ENCODE results near the gene ICAM1.
"Not testable (repeated sequence)": the region's sequence is repeated elsewhere in the genome, so short reads cannot be mapped to it uniquely, and the experiment has no call there.

Gene ICAM1

DNA sequence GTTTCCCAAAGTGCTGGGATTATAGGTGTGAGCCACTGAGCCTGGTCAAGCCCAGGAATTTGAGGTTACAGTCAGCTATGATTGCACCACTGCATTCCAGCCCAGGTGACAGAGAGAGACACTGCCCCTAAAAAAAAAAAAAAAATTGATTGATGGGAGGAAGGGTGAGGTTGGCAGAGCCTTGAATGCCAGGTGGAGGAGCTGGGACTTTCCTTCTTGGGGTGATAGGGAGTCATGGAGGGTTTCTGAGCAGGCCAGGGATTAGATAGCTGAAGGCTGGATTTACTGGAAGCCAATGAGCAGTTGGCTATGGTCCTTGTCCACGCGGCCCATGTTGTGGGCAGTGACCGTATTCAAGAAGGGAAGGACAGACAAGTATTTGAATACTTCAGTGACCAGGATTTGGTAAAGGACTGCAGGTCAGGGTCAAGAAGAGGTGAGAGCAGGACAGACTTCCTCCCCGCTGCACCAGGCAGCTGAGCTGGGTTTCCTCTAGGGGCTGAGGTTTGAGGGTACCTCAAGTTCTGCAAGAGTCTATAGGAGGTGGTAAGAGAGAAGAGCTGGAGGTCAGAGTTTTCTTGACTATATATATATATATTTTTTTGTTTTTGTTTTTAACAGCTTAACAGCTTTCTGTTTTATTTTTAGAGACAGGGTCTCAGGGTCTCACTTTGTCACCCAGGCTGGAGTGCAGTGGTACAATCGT, 9.0 kb downstream of the ICAM1 start:
- no peak for DNase-seq

DNA sequence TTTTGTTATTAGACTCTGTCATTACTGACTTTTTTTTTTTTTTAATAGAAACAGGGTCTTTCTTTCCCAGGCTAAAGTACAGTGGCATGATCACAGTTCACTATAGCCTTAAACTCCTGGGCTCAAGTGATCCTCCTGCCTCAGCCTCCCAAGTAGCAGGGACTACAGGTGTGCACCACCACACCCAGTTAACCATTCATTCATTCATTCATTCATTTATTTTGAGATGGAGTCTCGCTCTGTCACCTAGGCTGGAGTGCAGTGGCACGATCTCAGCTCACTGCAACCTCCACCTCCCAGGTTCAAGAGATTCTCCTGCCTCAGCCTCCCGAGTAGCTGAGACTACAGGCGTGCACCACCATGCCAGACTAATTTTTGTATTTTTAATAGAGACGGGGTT, 11.1 kb downstream of the ICAM1 start:
- not testable (repeated sequence) for DNase-seq

DNA sequence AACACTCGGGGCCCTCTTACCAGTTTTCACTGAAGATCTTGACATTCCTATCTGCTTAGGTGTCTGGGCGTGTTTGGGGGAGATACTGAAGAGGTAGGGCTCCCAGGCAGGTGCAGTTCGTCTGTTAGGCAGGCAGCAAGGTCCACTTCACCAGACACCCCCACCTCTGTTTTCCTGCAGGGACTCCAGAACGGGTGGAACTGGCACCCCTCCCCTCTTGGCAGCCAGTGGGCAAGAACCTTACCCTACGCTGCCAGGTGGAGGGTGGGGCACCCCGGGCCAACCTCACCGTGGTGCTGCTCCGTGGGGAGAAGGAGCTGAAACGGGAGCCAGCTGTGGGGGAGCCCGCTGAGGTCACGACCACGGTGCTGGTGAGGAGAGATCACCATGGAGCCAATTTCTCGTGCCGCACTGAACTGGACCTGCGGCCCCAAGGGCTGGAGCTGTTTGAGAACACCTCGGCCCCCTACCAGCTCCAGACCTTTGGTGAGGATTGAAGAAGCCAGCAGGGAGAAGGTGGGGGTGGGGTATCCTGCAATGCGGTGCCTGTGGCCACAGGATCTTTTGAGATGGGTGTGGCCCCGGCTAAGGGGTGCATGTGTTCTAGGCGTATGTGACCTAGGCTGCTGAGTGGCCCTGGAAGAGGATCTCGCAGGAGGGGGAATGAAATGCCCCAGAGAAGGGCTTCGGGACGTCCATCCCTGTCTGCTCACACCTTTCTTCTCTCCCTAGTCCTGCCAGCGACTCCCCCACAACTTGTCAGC, 12.6 kb downstream of the ICAM1 start:
- DNase-seq, result no peak

DNA sequence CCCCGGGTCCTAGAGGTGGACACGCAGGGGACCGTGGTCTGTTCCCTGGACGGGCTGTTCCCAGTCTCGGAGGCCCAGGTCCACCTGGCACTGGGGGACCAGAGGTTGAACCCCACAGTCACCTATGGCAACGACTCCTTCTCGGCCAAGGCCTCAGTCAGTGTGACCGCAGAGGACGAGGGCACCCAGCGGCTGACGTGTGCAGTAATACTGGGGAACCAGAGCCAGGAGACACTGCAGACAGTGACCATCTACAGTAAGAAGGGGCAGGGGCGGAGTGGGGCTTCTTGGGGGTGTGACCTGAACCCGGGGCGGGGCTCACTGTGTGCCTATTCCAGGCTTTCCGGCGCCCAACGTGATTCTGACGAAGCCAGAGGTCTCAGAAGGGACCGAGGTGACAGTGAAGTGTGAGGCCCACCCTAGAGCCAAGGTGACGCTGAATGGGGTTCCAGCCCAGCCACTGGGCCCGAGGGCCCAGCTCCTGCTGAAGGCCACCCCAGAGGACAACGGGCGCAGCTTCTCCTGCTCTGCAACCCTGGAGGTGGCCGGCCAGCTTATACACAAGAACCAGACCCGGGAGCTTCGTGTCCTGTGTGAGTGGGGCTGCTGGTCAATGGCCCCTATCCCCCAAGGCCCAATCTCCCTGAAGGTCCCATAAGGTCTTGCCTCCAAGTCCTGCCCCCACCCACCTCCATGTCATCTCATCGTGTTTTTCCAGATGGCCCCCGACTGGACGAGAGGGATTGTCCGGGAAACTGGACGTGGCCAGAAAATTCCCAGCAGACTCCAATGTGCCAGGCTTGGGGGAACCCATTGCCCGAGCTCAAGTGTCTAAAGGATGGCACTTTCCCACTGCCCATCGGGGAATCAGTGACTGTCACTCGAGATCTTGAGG, 13.4 kb downstream of the ICAM1 start:
- no peak for DNase-seq

DNA sequence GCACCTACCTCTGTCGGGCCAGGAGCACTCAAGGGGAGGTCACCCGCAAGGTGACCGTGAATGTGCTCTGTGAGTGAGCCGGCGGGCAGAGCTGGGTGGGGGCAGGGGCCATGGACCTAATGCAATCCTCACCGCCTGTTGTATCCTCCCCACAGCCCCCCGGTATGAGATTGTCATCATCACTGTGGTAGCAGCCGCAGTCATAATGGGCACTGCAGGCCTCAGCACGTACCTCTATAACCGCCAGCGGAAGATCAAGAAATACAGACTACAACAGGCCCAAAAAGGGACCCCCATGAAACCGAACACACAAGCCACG, 14.0 kb downstream of the ICAM1 start:
- DNase-seq, result no peak

DNA sequence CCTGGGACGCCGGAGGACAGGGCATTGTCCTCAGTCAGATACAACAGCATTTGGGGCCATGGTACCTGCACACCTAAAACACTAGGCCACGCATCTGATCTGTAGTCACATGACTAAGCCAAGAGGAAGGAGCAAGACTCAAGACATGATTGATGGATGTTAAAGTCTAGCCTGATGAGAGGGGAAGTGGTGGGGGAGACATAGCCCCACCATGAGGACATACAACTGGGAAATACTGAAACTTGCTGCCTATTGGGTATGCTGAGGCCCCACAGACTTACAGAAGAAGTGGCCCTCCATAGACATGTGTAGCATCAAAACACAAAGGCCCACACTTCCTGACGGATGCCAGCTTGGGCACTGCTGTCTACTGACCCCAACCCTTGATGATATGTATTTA, 14.5 kb downstream of the ICAM1 start:
- DNase-seq, result no peak

DNA sequence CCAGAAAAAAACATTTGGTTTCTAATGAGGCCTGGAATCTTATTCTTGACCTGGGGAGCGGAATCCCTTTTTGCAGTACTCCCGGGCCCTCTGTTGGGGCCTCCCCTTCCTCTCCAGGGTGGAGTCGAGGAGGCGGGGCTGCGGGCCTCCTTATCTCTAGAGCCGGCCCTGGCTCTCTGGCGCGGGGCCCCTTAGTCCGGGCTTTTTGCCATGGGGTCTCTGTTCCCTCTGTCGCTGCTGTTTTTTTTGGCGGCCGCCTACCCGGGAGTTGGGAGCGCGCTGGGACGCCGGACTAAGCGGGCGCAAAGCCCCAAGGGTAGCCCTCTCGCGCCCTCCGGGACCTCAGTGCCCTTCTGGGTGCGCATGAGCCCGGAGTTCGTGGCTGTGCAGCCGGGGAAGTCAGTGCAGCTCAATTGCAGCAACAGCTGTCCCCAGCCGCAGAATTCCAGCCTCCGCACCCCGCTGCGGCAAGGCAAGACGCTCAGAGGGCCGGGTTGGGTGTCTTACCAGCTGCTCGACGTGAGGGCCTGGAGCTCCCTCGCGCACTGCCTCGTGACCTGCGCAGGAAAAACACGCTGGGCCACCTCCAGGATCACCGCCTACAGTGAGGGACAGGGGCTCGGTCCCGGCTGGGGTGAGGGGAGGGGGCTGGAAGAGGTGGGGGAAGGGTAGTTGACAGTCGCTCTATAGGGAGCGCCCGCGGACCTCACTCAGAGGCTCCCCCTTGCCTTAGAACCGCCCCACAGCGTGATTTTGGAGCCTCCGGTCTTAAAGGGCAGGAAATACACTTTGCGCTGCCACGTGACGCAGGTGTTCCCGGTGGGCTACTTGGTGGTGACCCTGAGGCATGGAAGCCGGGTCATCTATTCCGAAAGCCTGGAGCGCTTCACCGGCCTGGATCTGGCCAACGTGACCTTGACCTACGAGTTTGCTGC, 16.1 kb downstream of the ICAM1 start, which contains the start of gene ICAM4:
Gene ICAM4, plus strand, starts transcription at position 153 of the 935 bp plus-strand sequence. Its CDS starts 58 bp downstream, at position 211.
- DNase-seq, result no peak

DNA sequence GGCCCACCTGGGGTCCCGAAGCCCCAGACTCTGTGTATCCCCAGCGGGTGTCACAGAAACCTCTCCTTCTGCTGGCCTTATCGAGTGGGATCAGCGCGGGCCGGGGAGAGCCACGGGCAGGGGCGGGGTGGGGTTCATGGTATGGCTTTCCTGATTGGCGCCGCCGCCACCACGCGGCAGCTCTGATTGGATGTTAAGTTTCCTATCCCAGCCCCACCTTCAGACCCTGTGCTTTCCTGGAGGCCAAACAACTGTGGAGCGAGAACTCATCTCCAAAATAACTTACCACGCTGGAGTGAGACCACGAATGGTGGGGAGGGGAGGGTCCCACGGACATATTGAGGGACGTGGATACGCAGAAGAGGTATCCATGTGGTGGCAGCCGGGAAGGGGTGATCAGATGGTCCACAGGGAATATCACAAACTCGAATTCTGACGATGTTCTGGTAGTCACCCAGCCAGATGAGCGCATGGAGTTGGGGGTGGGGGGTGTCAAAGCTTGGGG, 17.8 kb downstream of the ICAM1 start:
- no peak for DNase-seq

DNA sequence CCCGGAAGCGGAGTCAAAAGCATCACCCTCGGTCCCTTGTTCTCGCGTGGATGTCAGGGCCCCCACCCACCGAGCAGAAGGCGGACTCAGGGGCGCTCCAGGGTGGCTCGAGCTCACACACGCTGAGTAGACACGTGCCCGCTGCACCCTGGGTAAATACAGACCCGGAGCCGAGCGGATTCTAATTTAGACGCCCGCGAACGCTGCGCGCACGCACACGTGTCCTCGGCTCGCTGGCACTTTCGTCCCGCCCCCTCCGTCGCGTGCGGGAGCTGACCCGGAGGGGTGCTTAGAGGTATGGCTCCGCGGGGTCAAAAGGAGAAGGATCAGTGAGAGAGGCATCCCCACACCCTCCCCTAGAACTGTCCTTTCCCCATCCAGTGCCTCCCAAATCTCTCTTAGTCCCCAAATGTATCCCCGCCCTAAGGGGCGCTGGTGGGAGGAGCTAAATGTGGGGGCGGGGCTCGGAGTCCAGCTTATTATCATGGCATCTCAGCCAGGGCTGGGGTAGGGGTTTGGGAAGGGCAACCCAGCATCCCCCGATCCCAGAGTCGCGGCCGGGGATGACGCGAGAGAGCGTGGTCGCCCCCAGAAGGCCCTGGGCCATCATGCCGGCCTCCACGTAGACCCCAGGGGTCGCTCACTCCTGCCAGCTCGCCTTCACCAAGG, 18.4 kb downstream of the ICAM1 start:
- DNase-seq, result peak; percentile 48

DNA sequence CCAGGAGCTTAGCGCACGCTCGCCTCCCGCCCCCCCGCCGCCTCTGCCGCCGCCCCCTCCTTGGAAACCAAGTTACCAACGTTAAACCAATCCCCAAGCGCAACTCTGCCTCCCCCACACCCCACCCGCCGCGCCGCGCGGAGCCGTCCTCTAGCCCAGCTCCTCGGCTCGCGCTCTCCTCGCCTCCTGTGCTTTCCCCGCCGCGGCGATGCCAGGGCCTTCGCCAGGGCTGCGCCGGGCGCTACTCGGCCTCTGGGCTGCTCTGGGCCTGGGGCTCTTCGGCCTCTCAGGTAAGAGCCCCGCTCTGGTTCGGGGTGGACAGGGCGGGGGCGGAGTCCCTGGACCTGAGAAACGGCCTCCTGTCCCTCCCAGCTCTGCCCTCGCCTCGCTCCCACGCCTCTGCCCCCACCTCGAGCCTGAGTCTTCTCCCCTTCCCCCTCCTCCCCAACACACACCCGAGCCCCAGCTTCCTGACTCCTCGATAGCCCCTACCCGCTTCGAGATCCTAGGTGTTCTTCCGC, 19.0 kb downstream of the ICAM1 start, which contains the start of gene ICAM5:
Gene ICAM5, plus strand, starts transcription at position 117 of the 521 bp plus-strand sequence. Its CDS starts 92 bp downstream, at position 209.
- peak; percentile 6 for DNase-seq

DNA sequence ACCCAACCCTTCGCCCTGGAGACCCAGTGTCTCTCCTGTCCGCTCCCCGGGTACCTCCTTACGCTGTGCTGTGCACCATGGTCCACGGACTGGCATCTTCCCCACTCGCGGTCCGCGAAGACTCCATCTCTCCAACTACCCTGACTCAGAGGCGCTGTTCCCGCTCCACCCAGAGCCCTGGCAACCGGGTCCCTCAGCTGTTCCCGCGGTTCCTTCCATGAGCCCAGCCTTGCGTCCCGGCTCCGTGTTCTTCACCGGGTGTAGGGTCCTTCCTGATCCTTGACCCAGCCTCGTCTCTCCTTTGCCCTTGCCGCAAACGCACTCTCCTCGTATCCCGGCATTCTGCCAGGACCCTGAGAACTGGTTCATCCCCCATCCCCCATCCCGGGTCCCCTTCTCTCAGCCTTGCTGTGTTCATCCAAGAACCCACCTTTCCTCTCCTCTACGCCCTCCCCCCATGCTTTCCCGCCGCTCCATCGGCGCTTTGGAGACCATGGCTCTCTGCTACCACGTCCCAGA, 19.5 kb downstream of the ICAM1 start:
- DNase-seq, result peak; percentile 9

DNA sequence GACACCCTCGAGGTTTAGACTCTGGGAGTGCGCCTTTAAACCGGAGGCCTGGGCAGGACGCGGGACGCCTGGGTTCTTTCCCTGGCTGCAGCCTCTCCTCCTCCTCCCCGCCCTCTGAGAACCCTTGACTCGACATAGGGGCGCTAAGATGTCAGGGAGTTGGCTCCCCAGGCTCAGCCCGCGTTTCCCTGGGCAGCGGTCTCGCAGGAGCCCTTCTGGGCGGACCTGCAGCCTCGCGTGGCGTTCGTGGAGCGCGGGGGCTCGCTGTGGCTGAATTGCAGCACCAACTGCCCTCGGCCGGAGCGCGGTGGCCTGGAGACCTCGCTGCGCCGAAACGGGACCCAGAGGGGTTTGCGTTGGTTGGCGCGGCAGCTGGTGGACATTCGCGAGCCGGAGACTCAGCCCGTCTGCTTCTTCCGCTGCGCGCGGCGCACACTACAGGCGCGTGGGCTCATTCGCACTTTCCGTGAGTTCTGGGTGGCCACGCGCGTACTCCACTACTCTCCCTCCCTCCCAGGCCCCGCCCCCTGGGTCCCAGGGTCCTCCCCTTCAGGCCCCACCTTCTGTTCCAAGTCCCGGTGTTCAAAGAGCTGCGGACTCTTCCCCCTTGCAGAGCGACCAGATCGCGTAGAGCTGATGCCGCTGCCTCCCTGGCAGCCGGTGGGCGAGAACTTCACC, 20.1 kb downstream of the ICAM1 start:
- peak; percentile 23 for DNase-seq

DNA sequence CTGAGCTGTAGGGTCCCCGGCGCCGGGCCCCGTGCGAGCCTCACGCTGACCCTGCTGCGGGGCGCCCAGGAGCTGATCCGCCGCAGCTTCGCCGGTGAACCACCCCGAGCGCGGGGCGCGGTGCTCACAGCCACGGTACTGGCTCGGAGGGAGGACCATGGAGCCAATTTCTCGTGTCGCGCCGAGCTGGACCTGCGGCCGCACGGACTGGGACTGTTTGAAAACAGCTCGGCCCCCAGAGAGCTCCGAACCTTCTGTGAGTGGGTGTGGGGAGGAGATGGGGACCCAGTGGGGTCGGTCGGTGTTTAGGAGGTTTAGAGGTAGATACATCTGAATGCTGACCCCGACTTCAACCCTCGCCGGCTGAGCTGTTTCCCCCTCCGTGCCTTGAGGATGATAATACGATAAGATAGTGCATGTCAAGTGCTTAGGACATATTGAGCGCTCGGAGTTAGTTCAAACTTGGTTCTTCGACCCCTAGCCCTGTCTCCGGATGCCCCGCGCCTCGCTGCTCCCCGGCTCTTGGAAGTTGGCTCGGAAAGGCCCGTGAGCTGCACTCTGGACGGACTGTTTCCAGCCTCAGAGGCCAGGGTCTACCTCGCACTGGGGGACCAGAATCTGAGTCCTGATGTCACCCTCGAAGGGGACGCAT, 20.8 kb downstream of the ICAM1 start:
- DNase-seq, result no peak

DNA sequence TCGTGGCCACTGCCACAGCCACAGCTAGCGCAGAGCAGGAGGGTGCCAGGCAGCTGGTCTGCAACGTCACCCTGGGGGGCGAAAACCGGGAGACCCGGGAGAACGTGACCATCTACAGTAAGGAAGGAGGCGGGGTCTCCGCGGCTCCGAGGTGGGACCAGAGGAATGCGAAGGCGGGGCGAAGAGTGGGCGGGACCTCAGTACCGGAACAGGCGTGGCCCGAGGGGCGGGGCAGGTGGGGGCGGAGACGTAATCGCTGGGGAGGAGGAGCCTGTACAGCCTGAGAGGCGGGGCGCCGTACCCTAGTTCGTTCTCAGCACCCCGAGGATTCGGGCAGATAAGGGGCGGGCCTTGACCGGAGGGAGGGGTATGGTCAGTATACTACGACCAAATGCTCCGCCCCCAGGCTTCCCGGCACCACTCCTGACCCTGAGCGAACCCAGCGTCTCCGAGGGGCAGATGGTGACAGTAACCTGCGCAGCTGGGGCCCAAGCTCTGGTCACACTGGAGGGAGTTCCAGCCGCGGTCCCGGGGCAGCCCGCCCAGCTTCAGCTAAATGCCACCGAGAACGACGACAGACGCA, 21.4 kb downstream of the ICAM1 start:
- DNase-seq, result peak; percentile 44

DNA sequence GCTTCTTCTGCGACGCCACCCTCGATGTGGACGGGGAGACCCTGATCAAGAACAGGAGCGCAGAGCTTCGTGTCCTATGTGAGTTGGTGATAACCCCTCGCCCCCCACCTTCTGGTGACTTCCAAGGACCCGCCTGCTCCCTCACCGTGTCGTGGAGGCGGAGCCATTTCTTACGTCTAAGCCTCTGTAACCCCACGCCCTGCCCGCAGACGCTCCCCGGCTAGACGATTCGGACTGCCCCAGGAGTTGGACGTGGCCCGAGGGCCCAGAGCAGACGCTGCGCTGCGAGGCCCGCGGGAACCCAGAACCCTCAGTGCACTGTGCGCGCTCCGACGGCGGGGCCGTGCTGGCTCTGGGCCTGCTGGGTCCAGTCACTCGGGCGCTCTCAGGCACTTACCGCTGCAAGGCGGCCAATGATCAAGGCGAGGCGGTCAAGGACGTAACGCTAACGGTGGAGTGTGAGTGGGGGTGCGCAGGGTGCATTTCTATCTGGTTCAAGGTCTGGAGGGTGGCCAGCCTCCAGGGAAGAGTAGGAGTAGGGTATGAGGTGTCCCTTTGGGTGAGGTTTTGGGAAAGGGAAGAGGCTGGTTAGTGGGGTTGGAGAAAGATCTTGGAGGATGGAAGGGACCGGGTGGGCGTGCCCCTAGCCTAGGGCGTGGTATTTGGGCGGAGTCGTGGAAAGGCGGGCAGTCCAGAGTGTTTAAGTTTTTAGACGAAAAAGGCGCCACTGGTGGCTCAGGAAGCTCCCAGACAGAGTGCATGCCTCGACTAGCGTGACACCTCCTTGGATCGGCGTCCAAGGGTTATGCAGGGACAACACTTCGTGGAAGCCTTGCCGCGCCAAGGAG, 22.1 kb downstream of the ICAM1 start:
- no peak for DNase-seq

DNA sequence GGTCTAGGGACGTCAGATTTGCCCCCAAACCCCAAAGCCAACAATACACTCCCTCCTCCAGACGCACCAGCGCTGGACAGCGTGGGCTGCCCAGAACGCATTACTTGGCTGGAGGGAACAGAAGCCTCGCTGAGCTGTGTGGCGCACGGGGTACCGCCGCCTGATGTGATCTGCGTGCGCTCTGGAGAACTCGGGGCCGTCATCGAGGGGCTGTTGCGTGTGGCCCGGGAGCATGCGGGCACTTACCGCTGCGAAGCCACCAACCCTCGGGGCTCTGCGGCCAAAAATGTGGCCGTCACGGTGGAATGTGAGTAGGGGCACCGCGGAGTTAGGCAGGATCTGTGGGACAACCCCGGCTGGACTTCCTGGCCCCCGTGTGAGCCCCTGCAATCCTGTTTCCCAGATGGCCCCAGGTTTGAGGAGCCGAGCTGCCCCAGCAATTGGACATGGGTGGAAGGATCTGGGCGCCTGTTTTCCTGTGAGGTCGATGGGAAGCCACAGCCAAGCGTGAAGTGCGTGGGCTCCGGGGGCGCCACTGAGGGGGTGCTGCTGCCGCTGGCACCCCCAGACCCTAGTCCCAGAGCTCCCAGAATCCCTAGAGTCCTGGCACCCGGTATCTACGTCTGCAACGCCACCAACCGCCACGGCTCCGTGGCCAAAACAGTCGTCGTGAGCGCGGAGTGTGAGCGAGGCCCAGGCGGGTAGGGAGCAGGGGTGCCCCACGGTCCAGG, 22.9 kb downstream of the ICAM1 start:
- no peak for DNase-seq

DNA sequence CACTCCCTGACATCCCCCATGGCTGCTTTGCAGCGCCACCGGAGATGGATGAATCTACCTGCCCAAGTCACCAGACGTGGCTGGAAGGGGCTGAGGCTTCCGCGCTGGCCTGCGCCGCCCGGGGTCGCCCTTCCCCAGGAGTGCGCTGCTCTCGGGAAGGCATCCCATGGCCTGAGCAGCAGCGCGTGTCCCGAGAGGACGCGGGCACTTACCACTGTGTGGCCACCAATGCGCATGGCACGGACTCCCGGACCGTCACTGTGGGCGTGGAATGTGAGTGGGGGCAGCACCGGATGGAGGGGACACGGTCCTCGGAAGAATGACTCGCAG, 23.4 kb downstream of the ICAM1 start:
- DNase-seq, result no peak

Measured in effector CD4-positive, alpha-beta T cell (primary cell).